Stimulated activated CD4-positive, alpha-beta T cell treated with anti-CD3 and anti-CD28 coated beads, TNF-alpha, amount 100 ng/mL, for 1 hour (primary cell): ENCODE results near the gene UTP18.
"Not testable (repeated sequence)": the region's sequence is repeated elsewhere in the genome, so short reads cannot be mapped to it uniquely, and the experiment has no call there.

Experiments used
- DNase-seq, 3 donors: peaks; one replicate each; pipeline ENCODE4 v3.0.0-alpha.2; 2020; ENCODE audit warnings: low read depth in 3 of 3, low spot score in 1 of 3

UTP18 gene

GRCh38 chr17:51258756-51259563 is 1.4 kb upstream of the UTP18 start:
- DNase-seq, result peak in 1 of 3 donors; percentile 2

DNA sequence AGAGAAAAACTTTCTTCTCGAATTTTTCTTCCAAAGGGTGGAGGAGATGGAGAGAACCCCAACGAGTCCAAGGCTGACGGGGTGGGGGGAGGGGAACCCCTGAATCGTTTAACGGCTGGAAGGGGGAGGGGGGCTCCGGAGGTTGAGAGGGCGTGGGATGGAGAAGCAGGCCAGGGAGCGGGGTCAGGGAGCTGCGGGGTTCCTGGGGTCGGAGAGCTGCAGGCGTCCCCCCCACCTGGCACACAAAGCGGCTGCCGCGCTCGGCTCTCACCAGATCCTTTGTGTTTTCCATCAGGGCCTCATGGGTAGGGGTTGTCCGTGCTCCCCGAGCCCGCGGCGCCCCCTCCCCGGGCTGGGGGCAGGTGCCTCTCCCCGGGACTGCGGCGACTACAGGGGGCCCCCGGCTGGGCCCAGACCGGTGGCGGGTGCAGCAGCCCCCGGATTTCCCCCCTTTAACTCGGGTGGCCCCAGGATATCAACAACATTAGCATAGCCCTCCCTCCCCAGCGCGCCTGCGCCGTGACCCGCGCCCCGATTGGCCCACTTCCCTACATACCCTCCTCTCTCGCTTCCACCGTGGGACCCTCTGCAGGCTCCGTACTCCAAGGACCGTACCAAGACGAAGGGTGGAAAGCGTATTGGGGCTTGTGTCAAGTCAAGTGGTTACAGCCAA is 646 bp upstream of the UTP18 start, which contains the start of gene MBTD1:
Gene MBTD1, minus strand, starts transcription at position 486 of the 673 bp plus-strand sequence. CDS start 34,888 bp downstream, outside the sequence.
- DNase-seq, result peak; percentile 84 to 89 (median 85)

GRCh38 chr17:51261024-51261963 is 948 bp downstream of the UTP18 start:
- no peak for DNase-seq

- DNase-seq, result no peak
Observed at GRCh38 chr17:51263006-51263405, 2.7 kb downstream of the UTP18 start.

GRCh38 chr17:51264466-51264865 is 4.1 kb downstream of the UTP18 start:
- DNase-seq, result not testable (repeated sequence)

DNA sequence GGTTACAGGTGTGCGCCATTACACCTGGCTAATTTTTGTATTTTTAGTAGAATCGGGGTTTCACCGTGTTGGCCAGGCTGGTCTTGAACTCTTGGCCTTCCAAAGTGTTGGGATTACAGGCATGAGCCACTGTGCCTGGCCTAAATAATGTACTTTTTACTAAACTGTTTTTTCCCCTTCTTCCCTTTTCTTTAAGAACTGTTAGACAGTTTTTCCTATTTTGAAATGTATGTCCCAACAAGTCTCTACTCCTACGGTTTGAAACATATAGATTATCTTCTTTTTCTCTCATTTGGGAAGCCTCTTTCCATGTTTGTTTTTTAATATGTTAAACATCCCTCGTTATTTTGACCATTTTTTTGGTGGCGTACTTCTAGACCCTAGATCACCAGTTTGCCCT is 9.6 kb downstream of the UTP18 start:
- no peak for DNase-seq

DNA sequence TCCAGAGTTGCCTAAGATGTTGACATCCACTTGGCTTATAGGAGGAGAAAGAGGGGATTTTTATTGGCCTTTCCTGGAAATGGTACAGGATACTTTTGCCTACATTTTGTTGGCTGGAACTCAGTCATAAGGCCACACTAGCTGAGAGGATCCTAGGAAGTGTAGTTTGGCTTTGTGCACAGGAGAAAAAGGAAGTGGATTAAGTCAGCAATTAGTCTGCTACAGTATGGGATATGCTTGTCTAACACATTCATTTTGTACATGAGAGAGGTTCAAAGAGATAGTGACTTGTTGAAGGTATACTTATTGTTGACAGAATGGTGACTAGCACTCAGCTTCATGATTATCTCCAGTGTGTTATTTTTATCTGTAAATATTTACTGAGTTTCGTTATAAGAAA is 10.3 kb downstream of the UTP18 start:
- no peak for DNase-seq

DNA sequence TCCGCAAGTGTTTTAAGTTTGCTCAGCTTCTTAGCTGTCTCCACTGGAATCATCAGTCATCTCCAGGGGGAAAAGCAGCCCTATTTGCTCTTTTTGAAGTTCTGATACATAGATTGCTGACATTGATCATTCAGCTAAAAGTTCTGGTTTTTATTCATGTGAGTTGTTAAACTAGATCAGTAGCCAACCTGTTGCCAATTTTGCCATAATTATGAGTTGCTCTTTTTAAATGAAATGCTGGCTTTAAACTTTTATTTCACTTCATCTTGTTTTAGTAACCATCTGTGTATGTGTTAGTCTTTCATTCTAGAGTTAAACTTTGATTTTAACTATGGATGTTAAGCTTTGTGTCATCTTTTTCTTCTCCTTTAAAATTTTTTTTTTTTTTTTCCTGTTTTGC is 12.5 kb downstream of the UTP18 start:
- no peak for DNase-seq

- no peak for DNase-seq
Observed at GRCh38 chr17:51275381-51275780, 15.0 kb downstream of the UTP18 start.

- no peak for DNase-seq
Observed at GRCh38 chr17:51279183-51279582, 18.8 kb downstream of the UTP18 start.

- no peak for DNase-seq
Observed at GRCh38 chr17:51287412-51287811, 27.1 kb downstream of the UTP18 start.

DNA sequence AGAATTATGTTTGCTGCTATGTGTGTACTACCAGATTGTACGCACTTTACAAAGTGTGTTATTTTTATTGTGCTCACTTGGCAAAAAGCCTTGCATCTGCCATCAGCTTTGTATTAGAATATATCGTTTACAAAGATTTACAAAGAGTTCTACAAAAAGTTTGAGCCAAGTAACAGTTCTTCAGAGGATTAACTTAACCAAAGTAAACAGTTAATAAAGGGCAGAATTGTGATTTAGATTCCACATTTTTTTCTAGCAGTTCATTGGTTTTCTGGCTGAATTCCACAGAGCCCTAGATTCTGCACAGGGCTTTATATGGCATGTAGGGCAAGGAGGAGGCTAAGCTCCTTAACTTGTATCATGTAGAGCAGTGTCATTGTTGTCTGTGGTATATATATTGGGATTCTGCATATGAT is 29.4 kb downstream of the UTP18 start:
- no peak for DNase-seq

DNA sequence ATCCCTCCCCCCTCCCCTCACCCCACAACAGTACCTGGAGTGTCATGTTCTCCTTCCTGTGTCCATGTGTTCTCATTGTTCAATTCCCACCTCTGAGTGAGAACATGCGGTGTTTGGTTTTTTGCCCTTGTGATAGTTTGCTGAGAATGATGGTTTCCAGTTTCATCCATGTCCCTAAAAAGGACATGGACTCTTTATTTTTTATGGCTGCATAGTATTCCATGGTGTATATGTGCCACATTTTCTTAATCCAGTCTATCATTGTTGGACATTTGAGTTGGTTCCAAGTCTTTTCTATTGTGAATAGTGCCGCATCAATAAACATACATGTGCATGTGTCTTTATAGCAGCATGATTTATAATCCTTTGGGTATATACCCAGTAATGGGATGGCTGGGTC is 34.0 kb downstream of the UTP18 start:
- DNase-seq, result not testable (repeated sequence)

DNA sequence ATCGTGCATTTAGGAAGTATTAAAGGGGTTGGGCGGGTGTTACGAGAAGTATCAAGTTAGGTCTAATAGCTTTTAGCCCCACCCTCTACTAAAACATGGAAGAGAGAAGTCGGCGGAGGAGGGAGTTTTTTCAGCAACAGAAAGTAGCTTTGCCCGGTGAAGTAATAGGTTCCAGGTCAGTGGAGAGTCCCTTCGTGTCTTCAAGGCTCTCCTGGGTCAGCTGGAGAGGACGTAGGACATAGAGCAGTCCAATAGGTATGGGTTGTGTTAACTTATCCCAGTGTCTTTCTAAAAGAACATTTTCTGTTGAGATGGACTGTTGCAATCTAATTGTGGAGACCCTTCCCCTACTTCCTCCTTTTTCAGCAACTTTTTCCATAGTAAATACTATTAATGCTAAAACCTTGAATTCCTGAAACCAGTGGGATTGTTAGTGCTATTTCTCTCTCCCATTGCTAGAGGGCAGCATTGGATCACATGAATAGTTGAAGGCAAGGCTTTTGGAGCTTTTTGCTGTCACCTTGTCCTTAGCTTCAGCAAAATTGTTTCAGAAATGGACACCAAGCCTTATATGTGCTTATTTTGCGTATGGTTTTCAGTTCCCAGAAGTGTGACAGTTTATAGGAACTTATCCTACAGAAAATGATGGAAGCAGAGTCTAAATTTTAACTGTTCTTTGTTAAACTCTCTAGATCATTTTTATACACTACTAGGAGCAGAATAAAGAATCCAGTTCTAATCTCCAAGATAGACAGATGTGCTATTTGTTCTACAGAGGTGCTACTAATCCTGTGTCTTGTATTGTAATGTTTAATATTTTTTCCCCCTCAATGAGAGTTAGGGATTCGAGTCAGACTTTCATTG is 38.4 kb downstream of the UTP18 start:
- no peak for DNase-seq

DNA sequence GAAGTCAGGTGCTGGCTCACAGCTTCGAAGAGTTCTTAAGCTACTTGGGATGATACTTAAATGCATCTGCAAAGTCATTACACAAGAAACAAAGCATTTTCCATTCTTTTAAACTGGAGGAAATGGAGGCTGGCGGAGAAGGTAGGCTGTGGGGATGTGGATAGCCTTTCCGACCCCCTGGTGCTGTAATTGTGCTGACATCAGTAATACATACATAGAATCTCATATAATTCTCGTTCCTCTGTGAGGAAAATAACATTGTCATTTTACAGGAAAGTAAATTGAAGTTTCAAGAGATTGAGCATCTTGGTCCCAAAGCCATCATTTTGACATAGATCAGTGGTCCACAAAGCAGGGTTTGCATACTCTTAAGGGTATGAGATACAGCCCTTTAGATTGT is 39.5 kb downstream of the UTP18 start:
- DNase-seq, result no peak

- DNase-seq, result no peak
Observed at GRCh38 chr17:51305182-51305581, 44.8 kb downstream of the UTP18 start.

DNA sequence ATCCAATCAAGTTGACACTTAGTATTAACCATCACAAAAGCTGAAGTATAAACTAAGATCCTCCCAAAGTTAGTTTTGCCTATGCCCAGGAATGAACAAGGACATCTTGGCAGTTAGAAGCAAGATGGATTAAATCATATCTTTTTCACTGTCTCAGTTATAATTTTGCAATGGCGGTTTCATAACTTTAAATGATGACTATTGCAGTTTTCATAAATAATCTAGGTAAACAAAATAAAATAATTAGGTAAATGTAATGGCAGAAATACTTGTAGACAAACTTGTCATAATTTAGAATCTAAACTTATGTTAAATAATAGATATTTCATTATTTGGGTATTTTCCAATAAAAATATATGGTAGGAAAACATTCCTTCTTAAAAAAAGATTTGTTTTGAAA is 51.7 kb downstream of the UTP18 start:
- DNase-seq, result not testable (repeated sequence)

- no peak for DNase-seq
Observed at GRCh38 chr17:51319186-51319585, 58.8 kb downstream of the UTP18 start.

- DNase-seq, result no peak
Observed at GRCh38 chr17:51322390-51323029, 62.2 kb downstream of the UTP18 start.

DNA sequence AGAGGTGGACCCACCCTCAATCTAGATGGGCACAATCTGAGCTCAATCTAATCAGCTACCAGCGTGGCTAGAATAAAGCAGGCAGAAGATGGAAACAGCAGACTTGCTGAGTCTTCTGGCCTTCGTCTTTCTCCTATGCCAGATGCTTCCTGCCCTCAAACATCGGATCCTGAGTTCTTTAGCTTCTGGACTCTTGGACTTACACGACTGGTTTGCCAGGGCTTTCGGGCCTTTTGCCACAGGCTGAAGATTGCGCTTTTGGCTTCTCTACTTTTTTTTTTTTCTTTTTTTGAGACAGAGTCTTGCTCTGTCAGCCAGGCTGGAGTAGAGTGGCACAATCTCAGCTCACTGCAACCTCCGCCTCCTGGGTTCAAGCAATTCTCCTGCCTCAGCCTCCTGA is 65.1 kb downstream of the UTP18 start:
- DNase-seq, result no peak
